Measurements from ENCODE around the gene CHID1.
A peak's percentile ranks its signal among the peaks of the same experiment; 100 is the strongest.

Gene CHID1

GRCh38 chr11:866481-866880 is 44.1 kb downstream of the CHID1 start:
- peaks cover 30% of the 10 kb centered on the region for H3K4me1 Mint-ChIP-seq
- no peaks in the 10 kb centered on the region for H3K36me3 Mint-ChIP-seq (ENCODE audit: low read depth)
- TF ChIP-seq CTCF (IDR thresholded peaks at IDR 0.05) = no peak
- H3K27me3 Mint-ChIP-seq (ENCODE audit: low read depth, poor library complexity) = no peaks in the 10 kb centered on the region
- no peaks in the 10 kb centered on the region for H3K9me3 Mint-ChIP-seq
- no peak for DNase-seq
- H3K4me3 Mint-ChIP-seq = no peak overlapping the region
- H3K27ac Mint-ChIP-seq = no peak overlapping the region

GRCh38 chr11:865462-866430 is 44.9 kb downstream of the CHID1 start:
- Mint-ChIP-seq H3K27me3 (ENCODE audit: low read depth, poor library complexity) (no peaks in the 10 kb centered on the region), H3K36me3 (ENCODE audit: low read depth) (no peaks in the 10 kb centered on the region), H3K9me3 (no peaks in the 10 kb centered on the region), H3K4me3 (no peak overlapping the region), H3K27ac (no peak overlapping the region), H3K4me1 (peaks cover 30% of the 10 kb centered on the region)
- TF ChIP-seq CTCF (IDR thresholded peaks at IDR 0.05) = no peak
- no peak for DNase-seq

GRCh38 chr11:864898-865297 is 45.7 kb downstream of the CHID1 start:
- H3K4me1 Mint-ChIP-seq = peaks cover 28% of the 10 kb centered on the region

GRCh38 chr11:863910-864827 is 46.4 kb downstream of the CHID1 start:
- peaks cover 32% of the 10 kb centered on the region for H3K4me1 Mint-ChIP-seq
- no peak overlapping the region for H3K27ac Mint-ChIP-seq
- no peak overlapping the region for H3K4me3 Mint-ChIP-seq
- no peaks in the 10 kb centered on the region for H3K9me3 Mint-ChIP-seq
- no peak for DNase-seq
- no peaks in the 10 kb centered on the region for H3K27me3 Mint-ChIP-seq (ENCODE audit: low read depth, poor library complexity)
- TF ChIP-seq CTCF (IDR thresholded peaks at IDR 0.05) = no peak
- H3K36me3 Mint-ChIP-seq (ENCODE audit: low read depth) = no peaks in the 10 kb centered on the region

More at GRCh38 chr11:864898-865297, 45.7 kb downstream of the CHID1 start:
- no peak for DNase-seq
- Mint-ChIP-seq H3K4me3 (no peak overlapping the region), H3K27me3 (ENCODE audit: low read depth, poor library complexity) (no peaks in the 10 kb centered on the region), H3K36me3 (ENCODE audit: low read depth) (no peaks in the 10 kb centered on the region), H3K27ac (peak overlapping the region; percentile 77), H3K9me3 (no peaks in the 10 kb centered on the region)
- TF ChIP-seq CTCF (IDR thresholded peaks at IDR 0.05) = no peak

- Mint-ChIP-seq H3K4me3 (peak overlapping the region; percentile 47), H3K27me3 (ENCODE audit: low read depth, poor library complexity) (no peaks in the 10 kb centered on the region), H3K9me3 (no peaks in the 10 kb centered on the region), H3K36me3 (ENCODE audit: low read depth) (no peaks in the 10 kb centered on the region), H3K27ac (no peak overlapping the region), H3K4me1 (peaks cover 36% of the 10 kb centered on the region)
- no peak for DNase-seq
- no peak for TF ChIP-seq CTCF (IDR thresholded peaks at IDR 0.05)
Measured at GRCh38 chr11:863023-863909, 47.3 kb downstream of the CHID1 start.
